HG02981 (cell line): ENCODE measurements around the gene JUNB.

Source experiments
- ATAC-seq: cut with Tn5 transposase; IDR thresholded peaks from one replicate; pipeline ENCODE4 v1.9.1; 2021; ENCODE audit warnings: mild to moderate bottlenecking, moderate library complexity; ENCODE audit not compliant: unreplicated experiment

JUNB gene

GRCh38 chr19:12840091-12841079 lies 49.1 kb downstream of the JUNB start:
- no peak for ATAC-seq

- ATAC-seq = no peak
Observed at GRCh38 chr19:12841094-12841493, 49.8 kb downstream of the JUNB start.

GRCh38 chr19:12842511-12842910 lies 51.2 kb downstream of the JUNB start:
- no peak for ATAC-seq
